ENCODE measurements around the gene FLCN.

DNA sequence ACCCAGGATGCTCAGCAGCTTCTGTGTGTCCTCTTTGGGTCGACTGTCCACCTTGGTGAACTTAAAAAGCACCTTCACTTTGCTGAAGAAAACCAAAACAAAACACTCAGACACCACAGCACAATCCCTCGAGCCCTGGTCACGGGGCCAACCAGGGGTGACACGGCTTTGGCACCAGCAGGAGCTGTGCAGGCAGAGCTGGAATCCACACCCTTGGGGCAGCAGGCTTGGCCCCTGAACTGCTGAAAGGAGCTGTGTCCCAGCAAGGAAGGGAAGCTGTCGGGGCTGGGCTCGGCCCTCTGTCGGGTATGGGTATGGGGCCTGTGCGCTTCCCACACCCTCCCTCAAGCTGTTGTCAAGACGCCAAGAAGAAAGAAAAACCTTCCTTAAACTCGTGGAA, 23.2 kb downstream of the FLCN start:
- TF ChIP-seq EZH2 (IDR thresholded peaks at IDR 0.05; ENCODE audit: low read depth): no peak
- no peak for TF ChIP-seq CTCF (conservative IDR thresholded peaks at IDR 0.05)

Measured in PC-9 (cell line).